PC-3 (cell line): Measurements from ENCODE around the gene UBTF. TPM values are rescaled to one million over a fixed set of nuclear protein-coding genes. Genes with fewer than 3 reads are reported as not detected.

ENCODE experiments used
- ATAC-seq: fragments of 200-7000 bp; cut with Tn5 transposase; 2 replicates; pipeline ENCODE4 v1.9.1; 2020; ENCODE audit warnings: mild to moderate bottlenecking, moderate library complexity
- BruUV-seq: library from RNA; stranded (reverse); fragments of 400-500 nt; replicated peaks from 2 replicates; lab custom pipeline; 2021; lab: Mats Ljungman, UMichigan
- CTCF ChIA-PET: fragments of 300-600 bp; sonication (Branson Sonifier 250); formaldehyde crosslinking; loops from one replicate; lab custom pipeline; 2022; ENCODE audit warnings: antibody characterized with exemption; lab: Charles Lee
- POLR2A ChIA-PET: fragments of 300-600 bp; sonication (Branson Sonifier 250); formaldehyde crosslinking; loops from one replicate; lab custom pipeline; 2022; ENCODE audit warnings: antibody characterized with exemption; ENCODE audit not compliant: unreplicated experiment; lab: Charles Lee
- DNase-seq: peaks from one replicate; pipeline ENCODE4 v3.0.0-alpha.2; 2015
- H2AFZ ChIP-seq: fragments of 300-600 bp; sonication (generic); 2 replicates; pipeline ENCODE4 v1.6.0; 2016; ENCODE audit warnings: antibody characterized with exemption, low read length
- H3F3A ChIP-seq: fragments of 300-600 bp; sonication (generic); one replicate; pipeline ENCODE4 v1.6.0; 2017; ENCODE audit warnings: antibody characterized with exemption, low read length, control low read depth, mild to moderate bottlenecking; ENCODE audit not compliant: unreplicated experiment
- H3K27ac ChIP-seq: fragments of 300-600 bp; sonication (generic); 2 replicates; pipeline ENCODE4 v1.5.1; 2016; ENCODE audit warnings: mild to moderate bottlenecking, low read length
- H3K27me3 ChIP-seq: fragments of 300-600 bp; sonication (generic); 2 replicates; pipeline ENCODE4 v1.6.1; 2016; ENCODE audit warnings: low read length, mixed read lengths
- H3K36me3 ChIP-seq: fragments of 300-600 bp; sonication (generic); 2 replicates; pipeline ENCODE4 v1.6.1; 2016; ENCODE audit warnings: low read depth, mixed run types, low read length, mixed read lengths
- H3K4me1 ChIP-seq: fragments of 300-600 bp; sonication (generic); 2 replicates; pipeline ENCODE4 v1.5.1; 2016; ENCODE audit warnings: low read length; ENCODE audit not compliant: insufficient read depth
- H3K4me2 ChIP-seq: fragments of 300-600 bp; sonication (generic); 2 replicates; pipeline ENCODE4 v1.6.0; 2016; ENCODE audit warnings: low read length
- H3K4me3 ChIP-seq: fragments of 300-600 bp; sonication (generic); 2 replicates; pipeline ENCODE4 v1.5.1; 2016; ENCODE audit warnings: mild to moderate bottlenecking, low read length, mixed read lengths
- H3K79me2 ChIP-seq: fragments of 300-600 bp; sonication (generic); 2 replicates; pipeline ENCODE4 v1.6.1; 2017; ENCODE audit warnings: low read length, mixed read lengths
- H3K9ac ChIP-seq: fragments of 300-600 bp; sonication (generic); 2 replicates; pipeline ENCODE4 v1.6.0; 2016; ENCODE audit warnings: mild to moderate bottlenecking, low read length
- H3K9me2 ChIP-seq: fragments of 300-600 bp; sonication (generic); replicated peaks from 2 replicates; pipeline ENCODE4 v1.6.1; 2016; ENCODE audit warnings: mixed run types, low read length, mixed read lengths
- H3K9me3 ChIP-seq: fragments of 300-600 bp; sonication (generic); 2 replicates; pipeline ENCODE4 v1.6.1; 2016; ENCODE audit warnings: low read length, mixed read lengths
- H4K20me1 ChIP-seq: fragments of 300-600 bp; sonication (generic); 2 replicates; pipeline ENCODE4 v1.6.1; 2016; ENCODE audit warnings: low read length, mixed read lengths
- EZH2 ChIP-seq: fragments of 300-600 bp; sonication (generic); IDR thresholded peaks from one replicate; pipeline ENCODE4 v1.6.1; 2017; ENCODE audit warnings: antibody characterized with exemption, mild to moderate bottlenecking, low read length; ENCODE audit not compliant: unreplicated experiment
- EZH2phosphoT487 ChIP-seq: fragments of 300-600 bp; sonication (generic); IDR thresholded peaks from 2 replicates; pipeline ENCODE4 v1.6.1; 2018; ENCODE audit warnings: mild to moderate bottlenecking, antibody characterized with exemption, low read length, borderline replicate concordance
- intact Hi-C: fragments of 100-400 bp; cut with micrococcal nuclease; formaldehyde crosslinking; loops from 2 replicates; pipeline ENCODE4 v1.9.0; 2023
- total RNA-seq: library from RNA; depleted of rRNA; stranded (reverse); fragments of >200 nt; gene quantifications from 2 replicates; pipeline ENCODE4 v1.2.3, GENCODE V29; 2014
- TF ChIP-seq, protein P1 (sequence below): fragments of 300-600 bp; sonication (generic); conservative IDR thresholded peaks from 2 replicates; pipeline ENCODE4 v1.5.1; 2017; ENCODE audit warnings: antibody characterized with exemption, low read depth, mild to moderate bottlenecking, low read length

UBTF gene
- total RNA-seq, 1 experiment from 2014 or later = 139 TPM

DNA sequence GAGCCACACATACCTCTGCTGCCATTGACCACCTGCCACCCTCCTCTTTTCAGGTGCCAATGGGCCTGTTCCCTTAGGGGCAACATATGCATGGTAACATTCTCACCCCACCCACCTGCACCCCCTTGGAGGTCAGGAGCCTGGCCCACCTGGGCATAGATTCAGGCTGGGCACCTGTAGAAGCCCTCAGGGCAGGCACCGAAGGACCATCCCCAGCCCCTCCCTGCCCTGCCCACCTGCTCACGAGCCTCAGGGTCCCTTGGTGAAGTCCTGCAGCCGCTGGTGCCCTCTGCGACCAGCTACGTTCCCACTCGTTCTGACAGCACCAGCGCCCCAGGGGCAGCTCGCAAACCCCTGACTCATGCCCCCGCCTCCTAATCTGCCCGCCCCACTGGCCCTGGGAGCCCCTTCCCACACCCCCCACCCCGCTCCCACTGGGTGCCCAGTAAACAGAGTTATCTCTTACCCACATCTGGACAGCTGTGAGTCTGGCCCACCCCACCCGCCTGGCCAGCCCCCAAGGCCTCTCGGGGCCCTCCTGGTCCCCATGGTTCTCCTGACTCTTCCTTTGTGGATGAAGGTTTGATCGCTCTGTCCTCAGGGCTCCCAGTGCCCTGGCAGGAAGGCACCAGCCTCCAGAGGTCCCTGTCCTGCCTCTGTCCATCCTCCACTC lies 48.5 kb upstream of the UBTF start, which contains the start of gene SLC4A1:
Gene SLC4A1 (minus strand): TSS at position 318 of the 673 bp plus-strand sequence. CDS start 5,269 bp downstream, outside the sequence.
- ChIA-PET POLR2A (no interaction called here), CTCF (no interaction called here)
- no peak for ATAC-seq
- no TSS peak for BruUV-seq
- Histone ChIP-seq H3K4me3 (no peak within 1 kb of the TSS), H2AFZ (no peak within 1 kb of the TSS), H3K79me2 (no peaks in the 10 kb centered on the region), H3K4me2 (no peak within 1 kb of the TSS), H4K20me1 (no peaks in the 10 kb centered on the region), H3K9ac (no peak within 1 kb of the TSS), H3K9me2 (no peaks in the 10 kb centered on the region), H3K27ac (no peak within 1 kb of the TSS), H3K27me3 (no peaks in the 10 kb centered on the region), H3K4me1 (no peaks in the 10 kb centered on the region), H3K36me3 (no peaks in the 10 kb centered on the region), H3F3A (no peaks in the 10 kb centered on the region), H3K9me3 (no peaks in the 10 kb centered on the region)
- intact Hi-C loops = no loop called here
- DNase-seq = no peak
- TF ChIP-seq, protein P1, sequence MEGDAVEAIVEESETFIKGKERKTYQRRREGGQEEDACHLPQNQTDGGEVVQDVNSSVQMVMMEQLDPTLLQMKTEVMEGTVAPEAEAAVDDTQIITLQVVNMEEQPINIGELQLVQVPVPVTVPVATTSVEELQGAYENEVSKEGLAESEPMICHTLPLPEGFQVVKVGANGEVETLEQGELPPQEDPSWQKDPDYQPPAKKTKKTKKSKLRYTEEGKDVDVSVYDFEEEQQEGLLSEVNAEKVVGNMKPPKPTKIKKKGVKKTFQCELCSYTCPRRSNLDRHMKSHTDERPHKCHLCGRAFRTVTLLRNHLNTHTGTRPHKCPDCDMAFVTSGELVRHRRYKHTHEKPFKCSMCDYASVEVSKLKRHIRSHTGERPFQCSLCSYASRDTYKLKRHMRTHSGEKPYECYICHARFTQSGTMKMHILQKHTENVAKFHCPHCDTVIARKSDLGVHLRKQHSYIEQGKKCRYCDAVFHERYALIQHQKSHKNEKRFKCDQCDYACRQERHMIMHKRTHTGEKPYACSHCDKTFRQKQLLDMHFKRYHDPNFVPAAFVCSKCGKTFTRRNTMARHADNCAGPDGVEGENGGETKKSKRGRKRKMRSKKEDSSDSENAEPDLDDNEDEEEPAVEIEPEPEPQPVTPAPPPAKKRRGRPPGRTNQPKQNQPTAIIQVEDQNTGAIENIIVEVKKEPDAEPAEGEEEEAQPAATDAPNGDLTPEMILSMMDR = no peak
- no peak for TF ChIP-seq EZH2
- TF ChIP-seq EZH2phosphoT487 = no peak

DNA sequence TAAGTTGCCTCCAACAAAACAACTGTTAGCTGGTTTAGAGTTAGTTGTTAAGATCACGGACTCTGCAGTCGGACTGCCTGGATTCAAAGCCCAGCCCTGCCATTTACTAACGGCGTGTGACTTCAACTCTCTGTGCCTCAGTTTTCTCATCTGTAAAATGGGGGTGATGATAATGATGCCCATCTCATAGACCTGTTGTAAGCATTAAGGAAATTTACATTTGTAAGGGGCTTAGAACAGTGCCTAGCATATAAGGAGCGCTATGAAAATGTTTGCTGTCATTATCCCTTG lies 47.6 kb upstream of the UBTF start:
- H3K4me2 ChIP-seq = no peak overlapping the region
- intact Hi-C loops = no loop called here
- BruUV-seq = no TSS peak
- no peak overlapping the region for H3K27ac ChIP-seq
- no peaks in the 10 kb centered on the region for H3K27me3 ChIP-seq
- no peaks in the 10 kb centered on the region for H4K20me1 ChIP-seq
- H3K9me3 ChIP-seq = no peaks in the 10 kb centered on the region
- H3K36me3 ChIP-seq = no peaks in the 10 kb centered on the region
- ChIA-PET CTCF (no interaction called here), POLR2A (no interaction called here)
- DNase-seq (no peak), ATAC-seq (no peak)
- no peaks in the 10 kb centered on the region for H3K79me2 ChIP-seq
- TF ChIP-seq EZH2 (no peak), EZH2phosphoT487 (no peak)
- TF ChIP-seq, protein P1 = no peak
- no peaks in the 10 kb centered on the region for H3K4me1 ChIP-seq
- no peaks in the 10 kb centered on the region for H3F3A ChIP-seq
- H3K4me3 ChIP-seq = no peak overlapping the region
- H3K9me2 ChIP-seq = no peaks in the 10 kb centered on the region
- H2AFZ ChIP-seq = no peak overlapping the region
- no peak overlapping the region for H3K9ac ChIP-seq

DNA sequence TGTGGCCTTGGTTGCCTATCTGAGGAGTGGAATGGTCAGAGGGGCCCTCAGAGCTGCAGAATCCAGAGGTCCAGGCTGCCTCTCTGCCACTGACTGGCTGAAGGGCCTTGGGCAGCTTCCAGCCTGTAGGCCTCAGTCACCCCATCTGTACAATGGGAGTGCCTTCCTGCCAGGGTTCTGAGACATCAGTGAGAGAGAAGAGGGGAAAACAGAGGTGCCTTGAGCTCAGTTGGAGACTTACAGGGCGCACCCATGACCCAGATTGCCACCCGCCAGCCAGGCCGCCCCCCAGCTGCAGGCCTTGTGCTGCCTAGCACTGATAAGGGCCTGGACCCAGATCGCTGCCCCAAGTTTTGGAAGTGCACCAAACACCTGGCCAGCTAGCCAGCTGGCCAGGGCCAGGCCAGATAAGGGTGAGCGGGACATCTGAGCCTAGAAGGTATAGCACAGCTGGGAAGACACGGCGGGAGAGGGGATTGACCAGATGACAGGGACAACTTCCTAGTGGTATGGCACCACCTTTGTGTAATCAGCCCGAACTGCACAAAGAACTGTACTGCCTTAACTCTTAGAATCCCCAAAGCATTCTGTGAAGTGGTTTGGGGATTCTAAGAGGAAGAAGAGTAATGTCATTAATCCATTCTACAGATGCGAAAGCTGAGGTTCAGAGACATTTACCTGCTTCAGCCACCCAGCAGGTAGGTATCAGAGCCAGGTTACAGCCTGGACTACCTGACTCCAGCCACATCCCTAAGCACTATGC lies 47.1 kb upstream of the UBTF start:
- no peaks in the 10 kb centered on the region for H3K4me1 ChIP-seq
- no peak overlapping the region for H3K4me3 ChIP-seq
- TF ChIP-seq, protein P1 = peak; percentile 29; the same call in 1 of the 2 replicates
- TF ChIP-seq EZH2 = no peak
- no peak for TF ChIP-seq EZH2phosphoT487
- H3K9me2 ChIP-seq = no peaks in the 10 kb centered on the region
- no peaks in the 10 kb centered on the region for H3K79me2 ChIP-seq
- no peaks in the 10 kb centered on the region for H3K27me3 ChIP-seq
- ATAC-seq (peak; percentile 43; the same call in 1 of the 2 replicates), DNase-seq (peak; percentile 25)
- no peak overlapping the region for H3K27ac ChIP-seq
- ChIA-PET POLR2A (no interaction called here), CTCF (no interaction called here)
- intact Hi-C loops = no loop called here
- no peaks in the 10 kb centered on the region for H3K36me3 ChIP-seq
- no peaks in the 10 kb centered on the region for H4K20me1 ChIP-seq
- H3F3A ChIP-seq = no peaks in the 10 kb centered on the region
- no peak overlapping the region for H3K4me2 ChIP-seq
- H3K9ac ChIP-seq = no peak overlapping the region
- H3K9me3 ChIP-seq = no peaks in the 10 kb centered on the region
- BruUV-seq = no TSS peak
- H2AFZ ChIP-seq = no peak overlapping the region
